GM23248 (cell line): ENCODE measurements around the gene METTL14.

Experiments
- EZH2 ChIP-seq: fragments of 200-600 bp; sonication (generic); IDR thresholded peaks from 2 replicates; pipeline ENCODE4 v1.6.1; 2018; ENCODE audit warnings: antibody characterized with exemption, mild to moderate bottlenecking; ENCODE audit not compliant: insufficient read depth, poor library complexity, severe bottlenecking
- EZH2phosphoT487 ChIP-seq: fragments of 200-600 bp; sonication (generic); IDR thresholded peaks from 2 replicates; pipeline ENCODE4 v1.6.1; 2018; ENCODE audit warnings: antibody characterized with exemption, moderate library complexity, mild to moderate bottlenecking, low read depth; ENCODE audit not compliant: insufficient read depth

DNA sequence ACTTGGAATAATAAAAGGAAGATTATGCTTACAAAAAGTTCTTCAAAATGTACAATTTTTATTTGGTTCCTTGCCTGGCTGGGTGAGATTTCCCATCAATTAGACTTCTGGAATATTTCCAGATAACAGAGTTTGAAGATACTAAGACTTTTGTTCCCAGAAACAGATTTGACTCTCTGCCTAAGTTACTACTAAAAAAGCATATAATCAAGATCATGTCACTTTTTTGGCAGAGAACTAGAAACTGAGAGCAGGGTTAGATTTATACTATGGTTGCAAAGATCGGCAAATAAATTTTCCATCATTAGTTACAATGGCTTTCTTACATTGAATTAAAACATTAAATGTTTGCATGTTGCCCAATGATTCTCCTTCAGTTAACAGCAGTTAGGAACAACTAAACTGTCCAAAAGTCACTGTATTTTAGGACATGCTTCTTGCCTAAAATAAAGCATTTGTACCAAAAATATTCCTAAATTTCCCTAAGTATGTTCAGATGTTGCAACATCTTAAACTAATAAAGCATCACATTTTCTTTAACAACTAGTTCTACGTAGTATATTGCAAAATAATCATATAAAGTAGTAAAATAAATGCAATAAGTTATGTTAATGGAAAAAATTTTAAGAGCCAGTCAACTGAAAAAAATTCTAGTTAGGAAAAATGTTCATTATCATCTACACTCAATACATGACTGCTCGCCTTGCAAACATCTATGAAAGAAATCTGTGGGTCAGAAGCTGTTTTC is 77.7 kb downstream of the METTL14 start:
- TF ChIP-seq EZH2 (no peak), EZH2phosphoT487 (no peak)
